NCI-H82 (cell line): Measurements from ENCODE around the gene SLC25A20.
"Not testable (repeated sequence)": the region's sequence is repeated elsewhere in the genome, so short reads cannot be mapped to it uniquely, and the experiment has no call there.

Source experiments
- DNase-seq: peaks from one replicate; lab custom pipeline; 2025; lab: John Stamatoyannopoulos, UW

SLC25A20 gene

GRCh38 chr3:48898383-48899234, at the start of gene SLC25A20:
Gene SLC25A20 (minus strand): TSS chr3:48898882. CDS start chr3:48898794, 88 bp downstream.
- peak; percentile 92 for DNase-seq

- no peak for DNase-seq
Measured at GRCh38 chr3:48945891-48946549, 47.3 kb upstream of the SLC25A20 start.

- DNase-seq: no peak
Measured at GRCh38 chr3:48945432-48945831, 46.8 kb upstream of the SLC25A20 start.

- no peak for DNase-seq
Measured at GRCh38 chr3:48938689-48939088, 40.0 kb upstream of the SLC25A20 start.

- DNase-seq: no peak
Measured at GRCh38 chr3:48938156-48938555, 39.5 kb upstream of the SLC25A20 start.

GRCh38 chr3:48935530-48935929, 36.8 kb upstream of the SLC25A20 start:
- no peak for DNase-seq

- no peak for DNase-seq
Measured at GRCh38 chr3:48934333-48934991, 35.8 kb upstream of the SLC25A20 start.

- DNase-seq: no peak
Measured at GRCh38 chr3:48931944-48932580, 33.4 kb upstream of the SLC25A20 start.

- DNase-seq: no peak
Measured at GRCh38 chr3:48930590-48930989, 31.9 kb upstream of the SLC25A20 start.

- DNase-seq: no peak
Measured at GRCh38 chr3:48929358-48930035, 30.8 kb upstream of the SLC25A20 start.

- no peak for DNase-seq
Measured at GRCh38 chr3:48928679-48929078, 30.0 kb upstream of the SLC25A20 start.

GRCh38 chr3:48927928-48928327, 29.2 kb upstream of the SLC25A20 start:
- DNase-seq: no peak

- DNase-seq: no peak
Measured at GRCh38 chr3:48926425-48927392, 28.0 kb upstream of the SLC25A20 start.

GRCh38 chr3:48919215-48920138, 20.8 kb upstream of the SLC25A20 start:
- peak; percentile 52 for DNase-seq

GRCh38 chr3:48918388-48919214, 19.9 kb upstream of the SLC25A20 start, which contains the start of gene ARIH2:
Gene ARIH2 (plus strand): TSS chr3:48918842. CDS start chr3:48927559, 8,717 bp downstream.
- DNase-seq: peak; percentile 95

- DNase-seq: no peak
Measured at GRCh38 chr3:48915296-48915695, 16.6 kb upstream of the SLC25A20 start.

- not testable (repeated sequence) for DNase-seq
Measured at GRCh38 chr3:48907026-48907425, 8.3 kb upstream of the SLC25A20 start.

GRCh38 chr3:48899273-48899672, 591 bp upstream of the SLC25A20 start:
- no peak for DNase-seq
